ENCODE data around the gene SLC24A1.

GRCh38 chr15:65598468-65598867, 23.3 kb upstream of the SLC24A1 start:
- TF ChIP-seq CTCF (conservative IDR thresholded peaks at IDR 0.05; ENCODE audit: low read depth, low read length) (no peak), RFX5 (IDR thresholded peaks at IDR 0.05; ENCODE audit: low read depth, low read length) (no peak), RAD21 (IDR thresholded peaks at IDR 0.05; ENCODE audit: low read length) (no peak), POLR2A (IDR thresholded peaks at IDR 0.05; ENCODE audit: low read depth, low read length) (no peak), BHLHE40 (IDR thresholded peaks at IDR 0.05; ENCODE audit: low read depth, low read length) (no peak), MXI1 (IDR thresholded peaks at IDR 0.05; ENCODE audit: borderline replicate concordance, low read depth, low read length) (no peak), MAZ (IDR thresholded peaks at IDR 0.05; ENCODE audit: borderline replicate concordance, low read depth, low read length) (no peak), SMC3 (IDR thresholded peaks at IDR 0.05; ENCODE audit: low read depth, low read length) (no peak), CHD1 (IDR thresholded peaks at IDR 0.05; ENCODE audit: low read depth, low read length) (no peak), ELK1 (IDR thresholded peaks at IDR 0.05; ENCODE audit: borderline replicate concordance, low read depth, low read length) (no peak), NFE2L2 (IDR thresholded peaks at IDR 0.05; ENCODE audit: low read depth, low read length) (peak; percentile 97), MAFK (IDR thresholded peaks at IDR 0.05; ENCODE audit: low read depth, low read length) (peak; percentile 86)
